Neural cell (in vitro differentiated cells): Measurements from ENCODE around the gene MRTO4.

Source experiments
- TF ChIP-seq, protein P1 (sequence below): fragments of 450-650 bp; IDR thresholded peaks from 2 replicates; pipeline ENCODE4 v1.5.1; 2014; ENCODE audit warnings: antibody characterized with exemption, mild to moderate bottlenecking, moderate library complexity; ENCODE audit not compliant: poor library complexity, severe bottlenecking
- TF ChIP-seq, protein P2 (sequence below): IDR thresholded peaks from 2 replicates; pipeline ENCODE4 v1.6.1; 2012; ENCODE audit warnings: borderline replicate concordance

DNA sequence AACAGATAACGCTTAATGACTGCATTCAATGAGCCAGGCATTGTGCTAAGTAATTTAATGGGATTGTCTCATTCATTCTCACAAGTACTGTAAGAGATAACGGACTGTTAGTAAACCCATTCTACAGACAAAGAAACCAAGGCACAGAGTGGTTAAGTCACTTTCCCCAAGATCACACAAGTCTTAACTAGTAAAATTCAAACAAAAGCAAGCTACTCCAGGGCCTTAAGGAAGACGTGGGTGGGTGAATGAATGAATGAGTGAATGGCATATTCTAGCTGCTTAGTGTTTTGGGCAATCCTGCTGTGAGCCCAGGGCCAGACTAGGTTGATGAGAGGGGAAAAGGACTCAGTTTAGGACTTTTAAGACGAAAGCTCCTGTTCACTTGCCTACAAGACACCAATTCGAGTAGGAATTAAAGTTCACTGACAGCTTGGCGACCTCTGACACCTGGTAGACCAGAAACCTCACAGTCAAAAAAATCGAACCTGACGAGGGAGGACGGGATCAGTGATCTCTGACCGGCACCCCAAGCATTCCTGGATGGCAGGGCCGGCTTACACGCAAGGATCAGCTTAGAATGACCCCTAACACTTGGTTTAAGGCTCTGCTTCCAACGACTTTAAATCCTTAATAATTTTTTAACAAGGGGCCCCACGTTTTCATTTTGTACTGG is 838 bp upstream of the MRTO4 start:
- TF ChIP-seq, protein P1, sequence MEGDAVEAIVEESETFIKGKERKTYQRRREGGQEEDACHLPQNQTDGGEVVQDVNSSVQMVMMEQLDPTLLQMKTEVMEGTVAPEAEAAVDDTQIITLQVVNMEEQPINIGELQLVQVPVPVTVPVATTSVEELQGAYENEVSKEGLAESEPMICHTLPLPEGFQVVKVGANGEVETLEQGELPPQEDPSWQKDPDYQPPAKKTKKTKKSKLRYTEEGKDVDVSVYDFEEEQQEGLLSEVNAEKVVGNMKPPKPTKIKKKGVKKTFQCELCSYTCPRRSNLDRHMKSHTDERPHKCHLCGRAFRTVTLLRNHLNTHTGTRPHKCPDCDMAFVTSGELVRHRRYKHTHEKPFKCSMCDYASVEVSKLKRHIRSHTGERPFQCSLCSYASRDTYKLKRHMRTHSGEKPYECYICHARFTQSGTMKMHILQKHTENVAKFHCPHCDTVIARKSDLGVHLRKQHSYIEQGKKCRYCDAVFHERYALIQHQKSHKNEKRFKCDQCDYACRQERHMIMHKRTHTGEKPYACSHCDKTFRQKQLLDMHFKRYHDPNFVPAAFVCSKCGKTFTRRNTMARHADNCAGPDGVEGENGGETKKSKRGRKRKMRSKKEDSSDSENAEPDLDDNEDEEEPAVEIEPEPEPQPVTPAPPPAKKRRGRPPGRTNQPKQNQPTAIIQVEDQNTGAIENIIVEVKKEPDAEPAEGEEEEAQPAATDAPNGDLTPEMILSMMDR = no peak
- TF ChIP-seq, protein P2, sequence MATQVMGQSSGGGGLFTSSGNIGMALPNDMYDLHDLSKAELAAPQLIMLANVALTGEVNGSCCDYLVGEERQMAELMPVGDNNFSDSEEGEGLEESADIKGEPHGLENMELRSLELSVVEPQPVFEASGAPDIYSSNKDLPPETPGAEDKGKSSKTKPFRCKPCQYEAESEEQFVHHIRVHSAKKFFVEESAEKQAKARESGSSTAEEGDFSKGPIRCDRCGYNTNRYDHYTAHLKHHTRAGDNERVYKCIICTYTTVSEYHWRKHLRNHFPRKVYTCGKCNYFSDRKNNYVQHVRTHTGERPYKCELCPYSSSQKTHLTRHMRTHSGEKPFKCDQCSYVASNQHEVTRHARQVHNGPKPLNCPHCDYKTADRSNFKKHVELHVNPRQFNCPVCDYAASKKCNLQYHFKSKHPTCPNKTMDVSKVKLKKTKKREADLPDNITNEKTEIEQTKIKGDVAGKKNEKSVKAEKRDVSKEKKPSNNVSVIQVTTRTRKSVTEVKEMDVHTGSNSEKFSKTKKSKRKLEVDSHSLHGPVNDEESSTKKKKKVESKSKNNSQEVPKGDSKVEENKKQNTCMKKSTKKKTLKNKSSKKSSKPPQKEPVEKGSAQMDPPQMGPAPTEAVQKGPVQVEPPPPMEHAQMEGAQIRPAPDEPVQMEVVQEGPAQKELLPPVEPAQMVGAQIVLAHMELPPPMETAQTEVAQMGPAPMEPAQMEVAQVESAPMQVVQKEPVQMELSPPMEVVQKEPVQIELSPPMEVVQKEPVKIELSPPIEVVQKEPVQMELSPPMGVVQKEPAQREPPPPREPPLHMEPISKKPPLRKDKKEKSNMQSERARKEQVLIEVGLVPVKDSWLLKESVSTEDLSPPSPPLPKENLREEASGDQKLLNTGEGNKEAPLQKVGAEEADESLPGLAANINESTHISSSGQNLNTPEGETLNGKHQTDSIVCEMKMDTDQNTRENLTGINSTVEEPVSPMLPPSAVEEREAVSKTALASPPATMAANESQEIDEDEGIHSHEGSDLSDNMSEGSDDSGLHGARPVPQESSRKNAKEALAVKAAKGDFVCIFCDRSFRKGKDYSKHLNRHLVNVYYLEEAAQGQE = no peak
